8988T (cell line): ENCODE measurements around the gene C1GALT1.

Experiments used
- DNase-seq: peaks from one replicate; pipeline ENCODE4 v3.0.0; 2011

Gene C1GALT1

DNA sequence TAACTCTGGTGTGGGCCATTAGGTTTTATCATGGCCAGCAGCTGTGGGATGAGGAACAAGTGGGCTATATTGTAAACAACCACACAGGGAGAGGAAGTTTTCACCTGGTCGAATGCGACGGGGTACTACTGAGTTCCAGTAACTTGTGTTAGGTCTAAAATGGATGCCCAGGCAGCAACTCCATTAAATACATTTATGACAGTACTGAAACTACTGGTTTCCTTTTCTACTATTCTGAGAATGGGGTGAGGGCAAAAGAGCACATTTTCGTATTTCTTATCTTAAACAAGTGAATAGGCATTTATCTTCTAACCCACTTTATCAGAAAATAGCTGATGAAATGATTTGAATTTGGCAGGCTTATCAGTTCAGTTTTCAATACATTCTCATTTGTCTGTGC lies 109.7 kb downstream of the C1GALT1 start:
- DNase-seq = no peak

DNA sequence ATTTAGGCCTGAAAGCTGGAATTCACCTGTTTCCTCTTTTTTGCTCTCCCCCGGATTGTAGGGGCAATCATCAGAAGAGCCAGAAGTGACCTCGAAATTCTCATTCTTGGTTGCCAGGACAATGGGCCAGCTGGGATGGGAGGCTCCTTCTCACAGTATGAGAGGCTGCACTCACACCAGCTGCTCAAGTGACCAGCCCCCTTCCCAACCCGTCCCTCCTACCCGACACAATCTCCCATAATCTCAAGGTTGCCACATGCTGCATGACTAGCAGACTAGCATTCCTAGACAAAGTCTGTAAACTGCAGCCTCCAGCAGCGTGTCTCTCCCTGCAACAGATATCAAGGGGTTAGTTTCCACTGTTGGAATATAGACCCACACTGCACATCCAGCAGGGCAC lies 110.3 kb downstream of the C1GALT1 start:
- DNase-seq = no peak

DNA sequence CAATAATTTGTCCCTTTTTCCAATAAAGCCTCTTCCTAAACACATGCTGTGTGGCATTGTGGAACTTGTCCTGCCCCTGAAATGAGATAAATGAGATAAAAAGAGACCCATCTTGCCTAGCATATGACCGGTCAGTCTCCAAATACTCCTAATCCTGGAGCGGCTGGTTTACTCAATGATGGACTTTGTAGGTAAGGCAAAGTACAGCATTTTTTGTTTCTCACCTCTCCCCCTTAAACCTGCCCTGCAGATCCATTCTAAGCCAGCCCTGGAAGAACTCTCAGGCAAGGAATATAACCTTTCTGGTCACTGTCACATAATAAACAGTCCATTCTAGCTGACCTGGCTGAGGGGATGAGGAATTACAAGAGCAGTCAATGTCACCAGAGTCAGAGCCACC lies 110.7 kb downstream of the C1GALT1 start:
- no peak for DNase-seq

DNA sequence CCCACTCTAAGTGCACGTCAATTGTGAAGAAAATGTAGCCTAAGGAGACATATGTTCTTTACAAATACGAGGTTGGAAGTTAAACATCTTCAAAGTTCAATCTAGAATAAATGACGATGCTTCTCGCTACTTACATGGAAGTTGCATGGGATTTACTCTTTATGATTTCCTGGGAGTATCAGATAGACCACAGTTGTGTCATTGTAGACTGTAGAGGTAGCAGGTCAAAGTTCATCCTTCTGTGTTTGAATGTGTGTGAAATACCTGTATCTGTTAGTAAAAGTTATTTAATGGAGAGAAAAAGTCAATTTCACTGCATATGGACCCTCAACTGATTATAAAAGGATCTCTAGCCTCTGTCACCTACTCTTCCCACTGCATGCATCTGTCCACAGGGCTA lies 112.6 kb downstream of the C1GALT1 start:
- no peak for DNase-seq
